ENCODE data around the gene TGFBR3. TPM values are rescaled to one million over a fixed set of nuclear protein-coding genes. Genes with fewer than 3 reads are reported as not detected.

Gene TGFBR3
- total RNA-seq, 4 donors from 2014 or later, result 87.8 to 388 (median 212) TPM

- no peak overlapping the region for H3K4me3 ChIP-seq
- no peak for DNase-seq
- H3K36me3 ChIP-seq, result no peaks in the 10 kb centered on the region
- peaks cover 18 to 24% of the 10 kb centered on the region in 2 donors for H3K4me1 ChIP-seq
- intact Hi-C loops (cut with DNase I; ENCODE audit: low total_unique reads), result no loop called here
- H3K27me3 ChIP-seq, result no peaks in the 10 kb centered on the region
- H3K9me3 ChIP-seq, result no peaks in the 10 kb centered on the region
- TF ChIP-seq POLR2A (IDR thresholded peaks at IDR 0.05) (no peak), CTCF (IDR thresholded peaks at IDR 0.05) (no peak)
- no peak overlapping the region for H3K27ac ChIP-seq
Observed at GRCh38 chr1:91827459-91828321, 58.3 kb downstream of the TGFBR3 start.

- Histone ChIP-seq H3K4me3 (no peak overlapping the region), H3K27ac (no peak overlapping the region), H3K9me3 (no peaks in the 10 kb centered on the region), H3K36me3 (no peaks in the 10 kb centered on the region), H3K27me3 (no peaks in the 10 kb centered on the region), H3K4me1 (peaks cover 17 to 24% of the 10 kb centered on the region in 2 donors)
- no peak for DNase-seq
- intact Hi-C loops (cut with DNase I; ENCODE audit: low total_unique reads), result no loop called here
- TF ChIP-seq POLR2A (IDR thresholded peaks at IDR 0.05), result no peak
- TF ChIP-seq CTCF (IDR thresholded peaks at IDR 0.05), result no peak
Observed at GRCh38 chr1:91827087-91827458, 58.9 kb downstream of the TGFBR3 start.

GRCh38 chr1:91826649-91827048 lies 59.3 kb downstream of the TGFBR3 start:
- H3K36me3 ChIP-seq, result no peaks in the 10 kb centered on the region
- no peak overlapping the region for H3K27ac ChIP-seq
- peaks cover 12 to 23% of the 10 kb centered on the region in 2 donors for H3K4me1 ChIP-seq
- H3K9me3 ChIP-seq, result no peaks in the 10 kb centered on the region
- no peak for TF ChIP-seq POLR2A (IDR thresholded peaks at IDR 0.05)
- TF ChIP-seq CTCF (IDR thresholded peaks at IDR 0.05), result no peak
- no peak overlapping the region for H3K4me3 ChIP-seq
- no peak for DNase-seq
- intact Hi-C loops (cut with DNase I; ENCODE audit: low total_unique reads), result no loop called here
- H3K27me3 ChIP-seq, result no peaks in the 10 kb centered on the region

GRCh38 chr1:91826248-91826647 lies 59.7 kb downstream of the TGFBR3 start:
- peaks cover 8 to 20% of the 10 kb centered on the region in 2 donors for H3K4me1 ChIP-seq
- TF ChIP-seq CTCF (IDR thresholded peaks at IDR 0.05), result no peak
- TF ChIP-seq POLR2A (IDR thresholded peaks at IDR 0.05), result no peak
- H3K4me3 ChIP-seq, result no peak overlapping the region
- no peaks in the 10 kb centered on the region for H3K9me3 ChIP-seq
- H3K36me3 ChIP-seq, result no peaks in the 10 kb centered on the region
- intact Hi-C loops (cut with DNase I; ENCODE audit: low total_unique reads), result no loop called here
- no peak for DNase-seq
- no peaks in the 10 kb centered on the region for H3K27me3 ChIP-seq
- H3K27ac ChIP-seq, result no peak overlapping the region

GRCh38 chr1:91821126-91821868 lies 64.7 kb downstream of the TGFBR3 start:
- DNase-seq, result no peak
- TF ChIP-seq CTCF (IDR thresholded peaks at IDR 0.05), result no peak
- TF ChIP-seq POLR2A (IDR thresholded peaks at IDR 0.05), result no peak

More at GRCh38 chr1:91821126-91821868, 64.7 kb downstream of the TGFBR3 start:
- H3K36me3 ChIP-seq, result no peaks in the 10 kb centered on the region
- intact Hi-C loops (cut with DNase I; ENCODE audit: low total_unique reads), result no loop called here
- H3K4me3 ChIP-seq, result no peak overlapping the region
- no peaks in the 10 kb centered on the region for H3K9me3 ChIP-seq
- peaks cover 4 to 15% of the 10 kb centered on the region in 2 donors for H3K4me1 ChIP-seq
- no peaks in the 10 kb centered on the region for H3K27me3 ChIP-seq
- peak overlapping the region in 1 of 2 donors; percentile 2 for H3K27ac ChIP-seq
